Tibial nerve (tissue), 4 donors: Measurements from ENCODE around the gene RALGDS.

Experiments used
- CTCF ChIP-seq, 5 experiments: fragments of 200-600 bp in 3 of 5; fragments of 450-650 bp in 2 of 5; sonication (generic) in 3 of 5; IDR thresholded peaks; one replicate each; pipeline ENCODE4 v1.5.1; 2016 to 2019; ENCODE audit warnings: antibody characterized with exemption in 5 of 5, mild to moderate bottlenecking in 3 of 5, moderate library complexity in 2 of 5
- EP300 ChIP-seq, 2 donors: sonication (generic); formaldehyde crosslinking; IDR thresholded peaks; one replicate each; pipeline ENCODE4 v1.6.1; 2017; ENCODE audit warnings: antibody characterized with exemption in 2 of 2, mild to moderate bottlenecking in 1 of 2
- POLR2A ChIP-seq, 2 donors: fragments of 450-650 bp; IDR thresholded peaks; one replicate each; pipeline ENCODE4 v1.6.1; 2017; ENCODE audit warnings: antibody characterized with exemption in 2 of 2, mild to moderate bottlenecking in 2 of 2, moderate library complexity in 2 of 2

GRCh38 chr9:133158695-133159094 lies 37.7 kb upstream of the RALGDS start:
- TF ChIP-seq CTCF (IDR thresholded peaks at IDR 0.05): no peak
- TF ChIP-seq EP300 (IDR thresholded peaks at IDR 0.05): no peak
- TF ChIP-seq POLR2A (IDR thresholded peaks at IDR 0.05): no peak
